Esophagus squamous epithelium (tissue), 5 donors: ENCODE data around the gene FAM131C. TPM values are rescaled to one million over a fixed set of nuclear protein-coding genes. Genes with fewer than 3 reads are reported as not detected.

ENCODE experiments used
- DNase-seq: peaks from one replicate; lab custom pipeline; 2025; lab: John Stamatoyannopoulos, UW
- H3K27ac ChIP-seq, 4 donors: fragments of 200-600 bp; sonication (generic); one replicate each; pipeline ENCODE4 v1.5.1; 2016 to 2019; ENCODE audit warnings: mild to moderate bottlenecking in 1 of 4
- H3K27me3 ChIP-seq, 4 donors: fragments of 200-600 bp; sonication (generic); 1 replicate in 3 of 4; 2 replicates in 1 of 4; pipeline versions ENCODE4 v1.5.1 to v1.6.0; 2017 to 2021; ENCODE audit warnings: antibody characterized with exemption in 1 of 4
- H3K36me3 ChIP-seq, 3 donors: fragments of 200-600 bp; sonication (generic); one replicate each; pipeline ENCODE4 v1.5.1; 2016 to 2019
- H3K4me1 ChIP-seq, 3 donors: fragments of 200-600 bp; sonication (generic); one replicate each; pipeline ENCODE4 v1.5.1; 2017 to 2019
- H3K4me3 ChIP-seq, 4 donors: fragments of 200-600 bp; sonication (generic); 1 replicate in 3 of 4; 2 replicates in 1 of 4; pipeline ENCODE4 v1.5.1; 2016 to 2019; ENCODE audit warnings: mild to moderate bottlenecking in 2 of 4, moderate library complexity in 1 of 4
- H3K9me3 ChIP-seq, 3 donors: fragments of 200-600 bp; sonication (generic); one replicate each; pipeline ENCODE4 v1.5.1; 2016 to 2019
- POLR2A ChIP-seq, 4 donors: fragments of 450-650 bp; IDR thresholded peaks; one replicate each; pipeline ENCODE4 v1.6.1; 2017; ENCODE audit warnings: antibody characterized with exemption in 4 of 4, mild to moderate bottlenecking in 4 of 4, moderate library complexity in 3 of 4
- WGBS, 2 donors: methylation state at CpG; one replicate each; pipeline ENCODE4 v1.1.5; 2018; 5-methylcytosine and 5-hydroxymethylcytosine counted together
- intact Hi-C: fragments of 100-400 bp; cut with DNase I; formaldehyde crosslinking; loops from one replicate; pipeline ENCODE4 v1.15.0; 2022
- total RNA-seq, 4 donors: library from RNA; depleted of rRNA; stranded (reverse); fragments of >200 nt; gene quantifications; one replicate each; pipeline ENCODE4 v1.1.0, GENCODE V29; 2016
- TF ChIP-seq, protein P1 (sequence below), 6 experiments: fragments of 450-650 bp in 4 of 6; fragments of 200-600 bp in 2 of 6; sonication (generic) in 2 of 6; IDR thresholded peaks; one replicate each; pipeline ENCODE4 v1.5.1; 2016 to 2019; ENCODE audit warnings: antibody characterized with exemption in 6 of 6, mild to moderate bottlenecking in 4 of 6, moderate library complexity in 4 of 6
- donor health status: DM: yes; HTN: yes; CAD: no.

The FAM131C gene, protein sequence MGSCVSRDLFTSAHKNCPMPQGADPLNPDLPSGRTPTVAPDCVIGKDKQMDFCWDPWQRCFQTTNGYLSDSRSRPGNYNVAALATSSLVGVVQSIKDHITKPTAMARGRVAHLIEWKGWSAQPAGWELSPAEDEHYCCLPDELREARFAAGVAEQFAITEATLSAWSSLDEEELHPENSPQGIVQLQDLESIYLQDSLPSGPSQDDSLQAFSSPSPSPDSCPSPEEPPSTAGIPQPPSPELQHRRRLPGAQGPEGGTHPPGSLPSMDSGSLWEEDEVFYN
- total RNA-seq: 1 to 10 TPM in 2 of 4 donors, not detected in 2; 1.6 to 4.5 TPM

DNA sequence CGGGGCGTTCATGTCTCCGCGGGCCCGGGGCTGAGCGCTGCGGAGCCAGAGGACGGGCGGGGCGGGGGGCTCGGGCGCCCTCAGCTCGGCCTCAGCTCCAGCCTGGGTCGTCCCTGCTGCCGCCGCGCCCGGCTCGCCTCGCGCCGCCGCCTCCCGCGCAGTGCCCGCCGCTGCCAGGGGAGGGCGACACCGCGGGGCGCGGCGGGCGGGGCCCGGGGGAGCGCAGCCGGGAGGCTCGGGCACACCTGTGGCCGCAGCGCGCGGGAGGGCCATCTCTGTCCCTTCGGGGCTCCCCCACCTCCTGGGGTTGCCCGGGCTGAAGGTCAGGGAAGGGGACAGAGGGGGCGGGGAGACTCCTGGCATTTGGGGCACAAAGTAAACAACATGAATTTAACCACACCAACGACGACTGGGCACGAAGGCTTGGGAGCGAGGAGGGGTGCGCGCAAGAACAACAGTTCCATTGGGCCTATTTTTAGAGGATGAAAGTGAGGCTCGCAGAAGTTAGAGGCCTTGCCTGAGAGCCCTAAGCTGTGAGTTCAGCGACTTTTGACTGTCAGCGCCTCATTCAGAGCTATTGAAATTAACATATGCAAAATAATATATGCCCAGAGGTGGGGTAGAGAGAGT lies at the start of gene FAM131C:
TSS of gene FAM131C (minus strand) at position 162 of the 630 bp plus-strand sequence. CDS start 209 bp downstream, outside the sequence.
- peaks cover 23 to 60% (median 29%) of the 10 kb centered on the region in 3 donors for H3K4me1 ChIP-seq
- 7 to 9% methylated on average over 8 to 9 of the region's 54 CpGs for WGBS, 2 donors
- TF ChIP-seq POLR2A (IDR thresholded peaks at IDR 0.05): no peak
- TF ChIP-seq, protein P1, sequence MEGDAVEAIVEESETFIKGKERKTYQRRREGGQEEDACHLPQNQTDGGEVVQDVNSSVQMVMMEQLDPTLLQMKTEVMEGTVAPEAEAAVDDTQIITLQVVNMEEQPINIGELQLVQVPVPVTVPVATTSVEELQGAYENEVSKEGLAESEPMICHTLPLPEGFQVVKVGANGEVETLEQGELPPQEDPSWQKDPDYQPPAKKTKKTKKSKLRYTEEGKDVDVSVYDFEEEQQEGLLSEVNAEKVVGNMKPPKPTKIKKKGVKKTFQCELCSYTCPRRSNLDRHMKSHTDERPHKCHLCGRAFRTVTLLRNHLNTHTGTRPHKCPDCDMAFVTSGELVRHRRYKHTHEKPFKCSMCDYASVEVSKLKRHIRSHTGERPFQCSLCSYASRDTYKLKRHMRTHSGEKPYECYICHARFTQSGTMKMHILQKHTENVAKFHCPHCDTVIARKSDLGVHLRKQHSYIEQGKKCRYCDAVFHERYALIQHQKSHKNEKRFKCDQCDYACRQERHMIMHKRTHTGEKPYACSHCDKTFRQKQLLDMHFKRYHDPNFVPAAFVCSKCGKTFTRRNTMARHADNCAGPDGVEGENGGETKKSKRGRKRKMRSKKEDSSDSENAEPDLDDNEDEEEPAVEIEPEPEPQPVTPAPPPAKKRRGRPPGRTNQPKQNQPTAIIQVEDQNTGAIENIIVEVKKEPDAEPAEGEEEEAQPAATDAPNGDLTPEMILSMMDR (IDR thresholded peaks at IDR 0.05): peak in 4 of 6 experiments; percentile 39 to 77 (median 64)
- intact Hi-C loops: loop anchor here (10.0 kb wide), 2 partner anchors 171 to 291 kb away; partner anchors contain the start of gene SZRD1
- DNase-seq: no peak
- H3K27me3 ChIP-seq: peaks cover 0 to 22% (median 0%) of the 10 kb centered on the region in 4 donors
- H3K4me3 ChIP-seq: peak within 1 kb of the TSS; percentile 32 to 72 (median 48)
- peak within 1 kb of the TSS; percentile 5 to 40 (median 35) for H3K27ac ChIP-seq
- no peaks in the 10 kb centered on the region for H3K9me3 ChIP-seq
- no peaks in the 10 kb centered on the region for H3K36me3 ChIP-seq

DNA sequence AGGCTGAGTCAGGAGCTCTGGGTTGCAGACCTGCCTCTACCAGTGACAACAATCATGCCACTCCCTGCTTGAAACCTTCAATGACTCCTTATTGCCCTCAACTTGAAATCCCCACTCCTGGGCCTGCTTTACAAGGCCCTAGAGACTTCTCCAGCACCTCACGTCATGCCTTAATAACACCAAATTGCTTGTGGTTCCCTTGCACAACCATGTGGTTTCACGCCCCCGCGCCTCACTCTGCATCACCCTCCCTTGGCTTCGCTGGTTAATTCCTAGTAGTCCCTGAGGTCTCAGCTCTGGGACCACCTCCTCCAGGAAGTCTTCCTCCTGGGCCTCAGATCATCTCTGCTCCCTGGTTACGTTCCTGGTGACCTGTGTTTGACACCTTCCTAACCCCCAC lies 49.5 kb upstream of the FAM131C start:
- Histone ChIP-seq H3K36me3 (peaks cover 11 to 45% (median 23%) of the 10 kb centered on the region in 3 donors), H3K27me3 (no peaks in the 10 kb centered on the region), H3K9me3 (no peaks in the 10 kb centered on the region), H3K4me3 (no peak overlapping the region), H3K4me1 (peaks cover 12 to 77% (median 39%) of the 10 kb centered on the region in 3 donors), H3K27ac (peak overlapping the region; percentile 72 to 79 (median 76))
- DNase-seq: no peak
- intact Hi-C loops: no loop called here
- 19 to 31% methylated on average over 5 to 6 of the region's 6 CpGs for WGBS, 2 donors
- TF ChIP-seq, protein P1 (IDR thresholded peaks at IDR 0.05): no peak
- no peak for TF ChIP-seq POLR2A (IDR thresholded peaks at IDR 0.05)

DNA sequence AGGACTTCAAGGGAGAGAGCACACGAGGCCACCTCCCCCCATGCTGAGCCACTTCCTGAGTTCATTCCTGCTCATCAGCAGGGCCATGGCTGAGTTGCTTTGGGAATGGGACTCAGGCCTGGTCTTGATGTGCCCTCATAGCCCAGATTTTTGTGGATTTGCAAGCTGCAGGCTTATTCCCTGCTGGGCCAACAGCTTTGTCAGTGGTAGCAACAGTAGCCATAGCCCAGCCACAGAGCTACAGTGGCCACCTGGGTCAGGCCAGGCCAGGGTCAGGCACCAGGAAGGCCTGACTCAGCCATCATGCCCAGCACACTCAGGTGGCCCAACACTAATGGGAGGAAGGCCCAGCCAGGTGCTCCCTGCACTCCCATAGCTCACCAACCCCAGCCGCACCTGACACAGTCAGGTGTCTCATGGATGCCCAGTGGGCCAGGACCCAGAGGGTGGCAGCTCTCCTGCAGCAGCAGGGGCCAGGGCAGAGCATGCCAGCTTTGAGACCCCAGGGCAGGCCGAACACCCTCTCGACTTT lies 49.0 kb upstream of the FAM131C start:
- no peaks in the 10 kb centered on the region for H3K9me3 ChIP-seq
- TF ChIP-seq, protein P1 (IDR thresholded peaks at IDR 0.05): no peak
- TF ChIP-seq POLR2A (IDR thresholded peaks at IDR 0.05): no peak
- peaks cover 12 to 72% (median 39%) of the 10 kb centered on the region in 3 donors for H3K4me1 ChIP-seq
- intact Hi-C loops: no loop called here
- H3K27me3 ChIP-seq: no peaks in the 10 kb centered on the region
- H3K27ac ChIP-seq: peak overlapping the region; percentile 72 to 79 (median 76)
- peaks cover 8 to 40% (median 19%) of the 10 kb centered on the region in 3 donors for H3K36me3 ChIP-seq
- DNase-seq: no peak
- no CpG with 5 or more reads among the region's 4 CpGs for WGBS, 2 donors
- H3K4me3 ChIP-seq: no peak overlapping the region

DNA sequence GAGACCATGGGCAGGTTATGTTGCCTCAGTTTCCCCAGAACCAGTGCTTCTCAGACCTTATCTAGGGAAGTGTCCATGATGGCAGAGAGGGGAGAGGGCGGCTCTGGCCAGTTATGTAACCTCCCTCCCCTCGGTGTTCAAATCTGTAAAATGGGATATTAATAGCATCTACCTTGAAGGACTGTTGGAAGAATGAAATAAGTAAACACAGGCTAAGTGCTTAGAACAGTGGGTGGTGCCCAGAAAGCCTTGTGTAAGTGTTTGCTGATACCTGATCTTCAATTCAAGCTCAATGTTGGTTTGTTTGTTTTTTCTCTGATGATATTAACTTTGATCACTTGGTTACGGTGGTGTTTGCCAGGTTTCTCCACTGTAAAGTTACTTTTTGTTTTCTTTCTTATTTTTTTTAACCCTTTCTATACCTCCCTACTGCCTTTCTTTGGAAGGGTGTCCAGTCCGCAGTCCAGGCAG lies 47.5 kb upstream of the FAM131C start:
- Histone ChIP-seq H3K36me3 (peaks cover 0 to 26% (median 6%) of the 10 kb centered on the region in 3 donors), H3K4me3 (no peak overlapping the region), H3K4me1 (peaks cover 12 to 57% (median 36%) of the 10 kb centered on the region in 3 donors), H3K27ac (peak overlapping the region in 2 of 4 donors; percentile 79), H3K9me3 (no peaks in the 10 kb centered on the region), H3K27me3 (no peaks in the 10 kb centered on the region)
- intact Hi-C loops: no loop called here
- TF ChIP-seq, protein P1 (IDR thresholded peaks at IDR 0.05): no peak
- TF ChIP-seq POLR2A (IDR thresholded peaks at IDR 0.05): no peak
- WGBS, 2 donors: 51 to 54% methylated on average over 4 of the region's 4 CpGs
- no peak for DNase-seq
